ENCODE data around the gene SURF1. TPM values are rescaled to one million over a fixed set of nuclear protein-coding genes. Genes with fewer than 3 reads are reported as not detected.
A peak's percentile ranks its signal among the peaks of the same experiment; 100 is the strongest.

SURF1 gene
- total and polyA plus RNA-seq, 9 of the 15 experiments (the other 6 are each of a cell fraction or from before 2014, with no cell fraction given), result 16.1 to 31.3 (median 20.9) TPM

DNA sequence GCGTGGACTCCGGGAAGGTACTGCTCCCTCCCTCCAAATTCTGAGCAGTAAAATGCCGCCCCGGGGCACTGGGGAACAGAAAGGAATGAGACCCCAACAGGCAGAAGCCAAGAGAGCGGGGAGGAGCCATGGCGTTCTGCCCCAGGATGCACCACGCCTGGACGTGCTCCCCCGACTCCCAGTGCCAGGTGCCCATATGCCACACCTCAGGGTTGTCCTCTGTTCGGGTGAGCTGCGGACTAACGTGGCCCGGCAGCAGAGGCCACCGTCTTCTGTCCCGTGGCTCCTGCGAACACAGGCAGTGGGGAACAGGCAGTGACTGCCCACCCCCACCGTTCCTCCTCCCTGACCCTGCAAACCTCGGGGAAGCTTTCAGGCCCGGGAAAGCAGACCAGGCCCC lies 25.1 kb downstream of the SURF1 start:
- FAIRE-seq (no peak), ATAC-seq (no peak), DNase-seq (ENCODE audit: extremely low read depth in 1 of 4, low spot score in 3 of 4) (no peak)
- Histone ChIP-seq H3K9me1 (ENCODE audit: control insufficient read depth, insufficient read depth, low read length) (no peaks in the 10 kb centered on the region), H3K36me3 (ENCODE audit: control insufficient read depth, insufficient read depth, low read length) (peaks cover 52% of the 10 kb centered on the region), H3K27ac (ENCODE audit: extremely low read depth, low read depth, low read length) (no peak overlapping the region), H3K4me2 (ENCODE audit: insufficient read depth, low read length) (no peak overlapping the region), H2AFZ (ENCODE audit: low read depth, low read length) (no peak overlapping the region), H3K9ac (ENCODE audit: insufficient read depth in 1 of 2, low read depth in 2 of 2, low read length in 2 of 2) (peak overlapping the region in 1 of 2 experiments; percentile 59; a peak in 1 of 4 replicates), H4K20me1 (replicated peaks; ENCODE audit: control insufficient read depth, insufficient read depth, low read length) (peaks cover 4% of the 10 kb centered on the region; the same call in 1 of the 2 replicates), H3K4me1 (replicated peaks in 1 of 2; ENCODE audit: control insufficient read depth in 2 of 2, insufficient read depth in 2 of 2, low read length in 2 of 2) (peaks cover 4 to 34% of the 10 kb centered on the region in 2 experiments; a peak in 4 of 5 replicates), H3K9me3 (replicated peaks; ENCODE audit: control insufficient read depth, insufficient read depth, low read depth, low read length) (0 out of 2 replicates have a peak, but pooled peaks cover 1% of the 10 kb centered on the region), H3K27me3 (ENCODE audit: control insufficient read depth in 2 of 2, insufficient read depth in 2 of 2, low read length in 2 of 2) (no peaks in the 10 kb centered on the region; a peak in 1 of 5 replicates), H3K79me2 (ENCODE audit: control insufficient read depth, insufficient read depth, low read length) (peaks cover 35% of the 10 kb centered on the region), H3K4me3 (no peak overlapping the region)
- in situ Hi-C loops (cut with MboI) (loop anchor here (5.0 kb wide), 1 partner anchor 144 kb away; no protein-coding TSS in a partner anchor), intact Hi-C loops (cut with micrococcal nuclease) (no loop called here)
- WGBS (ENCODE audit: insufficient coverage, low coverage, missing lambda C conversion rate), result 92% methylated on average over 18 of the region's 19 CpGs
- TF ChIP-seq POLR2G (IDR thresholded peaks at IDR 0.05; ENCODE audit: low read depth, low read length) (peak; percentile 45; the same call in 1 of the 2 replicates), MEF2A (IDR thresholded peaks at IDR 0.05; ENCODE audit: control insufficient read depth, low read depth, low read length) (no peak)
- CTCF ChIA-PET (ENCODE audit: low intra/inter-chr PET ratio), result no interaction called here
- POLR2A ChIA-PET, result interaction anchor here (0.6 to 3.1 kb wide), 11 partner anchors 8 to 264 kb away, joined by 3 to 16 read pairs (median 4); partner anchors contain the start of genes MED22 and RPL7A
- BruUV-seq (replicated peaks), result TSS peak; percentile 3
